GM23338 (cell line): ENCODE measurements around the gene TOM1L1.

Experiments used
- CREB1 ChIP-seq: fragments of 250-450 bp; sonication (Bioruptor Pico); IDR thresholded peaks from 2 replicates; pipeline ENCODE4 v1.5.0; 2020; ENCODE audit warnings: low read depth, mild to moderate bottlenecking, moderate library complexity
- CTCF ChIP-seq, 2 experiments: fragments of 200-600 bp in 1 of 2; sonication (generic) in 1 of 2; conservative IDR thresholded peaks; 2 replicates each; pipeline versions ENCODE4 v1.5.1 to v1.6.1; 2016 to 2017; ENCODE audit warnings: antibody characterized with exemption in 2 of 2, low read depth in 2 of 2, mild to moderate bottlenecking in 2 of 2, moderate library complexity in 1 of 2
- ETS1 ChIP-seq: IDR thresholded peaks from 2 replicates; pipeline ENCODE4 v1.6.1; 2016; ENCODE audit warnings: antibody characterized with exemption
- EZH2 ChIP-seq: fragments of 200-600 bp; sonication (generic); IDR thresholded peaks from one replicate; pipeline ENCODE4 v1.8.0; 2017; ENCODE audit warnings: antibody characterized with exemption, mild to moderate bottlenecking, low read depth; ENCODE audit not compliant: unreplicated experiment
- EZH2phosphoT487 ChIP-seq: fragments of 200-600 bp; sonication (generic); IDR thresholded peaks from one replicate; pipeline ENCODE4 v1.8.1; 2018; ENCODE audit warnings: antibody characterized with exemption; ENCODE audit not compliant: unreplicated experiment
- POLR2AphosphoS5 ChIP-seq: IDR thresholded peaks from 2 replicates; pipeline ENCODE4 v1.6.1; 2016; ENCODE audit warnings: antibody characterized with exemption, low read depth
- REST ChIP-seq: IDR thresholded peaks from one replicate; pipeline ENCODE4 v1.6.1; 2018; ENCODE audit warnings: antibody characterized with exemption; ENCODE audit not compliant: unreplicated experiment

DNA sequence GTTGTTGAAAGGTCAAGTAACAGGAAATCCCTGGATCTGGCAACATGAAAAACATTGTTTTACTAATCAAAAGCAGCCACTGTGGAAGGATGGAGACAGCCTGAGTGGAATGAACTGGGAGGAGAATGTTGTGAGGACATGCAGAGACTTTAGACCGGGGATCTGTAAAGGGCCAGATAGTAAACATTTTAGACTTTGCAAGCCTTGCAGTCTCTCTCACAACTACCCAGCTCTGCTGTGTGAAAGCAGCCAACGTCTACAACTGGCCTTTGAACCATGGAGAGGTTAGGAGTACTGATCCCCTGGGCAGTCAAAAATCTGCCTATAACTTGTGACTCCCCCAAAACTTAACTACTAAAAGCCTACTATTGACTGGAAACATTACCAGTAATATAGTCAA, 41.5 kb upstream of the TOM1L1 start:
- no peak for TF ChIP-seq CTCF (conservative IDR thresholded peaks at IDR 0.05; ENCODE audit: low read depth in 2 of 2)
- TF ChIP-seq EZH2phosphoT487 = no peak
- no peak for TF ChIP-seq ETS1
- no peak for TF ChIP-seq CREB1
- no peak for TF ChIP-seq POLR2AphosphoS5
- no peak for TF ChIP-seq EZH2
- no peak for TF ChIP-seq REST
